K562 (cell line): ENCODE measurements around the gene GTPBP2. TPM values are rescaled to one million over a fixed set of nuclear protein-coding genes. Genes with fewer than 3 reads are reported as not detected.

Experiments used
- CHD7 ChIP-seq: fragments of 200-600 bp; sonication (generic); IDR thresholded peaks from one replicate; pipeline ENCODE4 v1.6.1; 2012; ENCODE audit warnings: mild to moderate bottlenecking, low read depth, low read length, inconsistent platforms
- ETV1 ChIP-seq: fragments of 450-650 bp; conservative IDR thresholded peaks from 2 replicates; pipeline ENCODE4 v1.6.1; 2016; ENCODE audit warnings: missing genetic modification characterization, control low read depth, low read depth, missing compliant biosample characterization
- FOS ChIP-seq: IDR thresholded peaks from 3 replicates; pipeline ENCODE4 v1.6.1; 2011; ENCODE audit not compliant: insufficient read length; ENCODE audit errors: extremely low read depth
- HDAC8 ChIP-seq: fragments of 450-650 bp; IDR thresholded peaks from 2 replicates; pipeline ENCODE4 v1.6.1; 2016; ENCODE audit warnings: mild to moderate bottlenecking, missing genetic modification characterization, moderate library complexity, missing compliant biosample characterization
- MTA3 ChIP-seq: fragments of 450-650 bp; formaldehyde crosslinking; IDR thresholded peaks from 2 replicates; pipeline ENCODE4 v1.6.1; 2017; ENCODE audit warnings: mild to moderate bottlenecking, borderline replicate concordance
- MYBL2 ChIP-seq, 2 experiments: fragments of 450-650 bp in 1 of 2; sonication (generic) in 1 of 2; formaldehyde crosslinking in 1 of 2; IDR thresholded peaks; 2 replicates each; pipeline versions ENCODE4 v1.6.1 to v1.8.1; 2017 to 2022; ENCODE audit warnings: borderline replicate concordance in 1 of 2, inconsistent platforms in 1 of 2, low read depth in 1 of 2, mild to moderate bottlenecking in 1 of 2, missing genetic modification reagents in 1 of 2, moderate library complexity in 1 of 2
- PHF20 ChIP-seq: fragments of 450-650 bp; IDR thresholded peaks from 2 replicates; pipeline ENCODE4 v1.6.1; 2018; ENCODE audit not compliant: partially characterized antibody
- SMARCA5 ChIP-seq: fragments of 450-650 bp; IDR thresholded peaks from 2 replicates; pipeline ENCODE4 v1.6.1; 2016
- ZFX ChIP-seq: sonication (generic); formaldehyde crosslinking; IDR thresholded peaks from 2 replicates; pipeline ENCODE4 v1.8.0; 2022; ENCODE audit warnings: mild to moderate bottlenecking, missing genetic modification reagents, moderate library complexity
- ZNF324 ChIP-seq: fragments of 250-450 bp; sonication (Bioruptor Pico); IDR thresholded peaks from 2 replicates; pipeline ENCODE4 v1.4.0; 2020; ENCODE audit warnings: mild to moderate bottlenecking
- ZNF518B ChIP-seq: fragments of 250-450 bp; sonication (Bioruptor Pico); IDR thresholded peaks from 2 replicates; pipeline ENCODE4 v1.5.0; 2021; ENCODE audit warnings: mild to moderate bottlenecking, moderate library complexity
- polyA plus RNA-seq, 8 experiments: library from polyadenylated mRNA; depleted of rRNA in 4 of 8; stranded (reverse) in 5 of 8; unstranded in 3 of 8; fragments of >200 nt; fragmentation: Nextera tagmentation in 2 of 8; fragmentation: Illumina TruSeq in 1 of 8; extraction: Ambion mirVana in 2 of 8; extraction: Trizol in 1 of 8; gene quantifications; 2 replicates each; pipeline versions ENCODE4 v1.2.1 to v1.2.3, GENCODE V29; 2011 to 2014; ENCODE audit warnings: inconsistent platforms in 1 of 8, missing spikeins in 1 of 8
- total RNA-seq, 7 experiments: library from RNA; depleted of rRNA in 6 of 7; stranded (reverse); fragments of >200 nt in 6 of 7; fragmentation: Illumina TruSeq in 2 of 7; extraction: Trizol in 2 of 7; gene quantifications; 2 replicates each; pipeline versions ENCODE4 v1.2.1 to v1.2.3, GENCODE V29; 2011 to 2021; ENCODE audit warnings: low replicate concordance in 1 of 7

GTPBP2 gene
- total and polyA plus RNA-seq, 9 of the 15 experiments (the other 6 are each of a cell fraction or from before 2014, with no cell fraction given) = 48.4 to 196 (median 111) TPM

GRCh38 chr6:43635387-43636307 lies 6.6 kb upstream of the GTPBP2 start, which contains the start of gene MAD2L1BP (continued):
- no peak for TF ChIP-seq CHD7
- TF ChIP-seq MTA3 = peak; percentile 90
- peak; percentile 81 for TF ChIP-seq PHF20
- TF ChIP-seq ETV1 (tag) = peak; percentile 98
- TF ChIP-seq ZNF324 = no peak
- no peak for TF ChIP-seq ZNF518B (CRISPR knock-in tag)
- no peak; the same call in 1 of the 2 replicates for TF ChIP-seq MYBL2 (IDR thresholded peaks at IDR 0.05; ENCODE audit: low read depth)
- TF ChIP-seq MYBL2 (CRISPR knock-in tag; IDR thresholded peaks at IDR 0.05; ENCODE audit: borderline replicate concordance) = no peak
- TF ChIP-seq SMARCA5 = peak; percentile 62; the same call in 1 of the 2 replicates
- TF ChIP-seq ZFX (CRISPR knock-in tag) = no peak
- TF ChIP-seq FOS = no peak
- peak; percentile 72 for TF ChIP-seq HDAC8
